Measurements from ENCODE around the gene ANO2. TPM values are rescaled to one million over a fixed set of nuclear protein-coding genes. Genes with fewer than 3 reads are reported as not detected.

Gene ANO2
- total RNA-seq, 1 donor from 2014 or later, result 1.7 TPM

DNA sequence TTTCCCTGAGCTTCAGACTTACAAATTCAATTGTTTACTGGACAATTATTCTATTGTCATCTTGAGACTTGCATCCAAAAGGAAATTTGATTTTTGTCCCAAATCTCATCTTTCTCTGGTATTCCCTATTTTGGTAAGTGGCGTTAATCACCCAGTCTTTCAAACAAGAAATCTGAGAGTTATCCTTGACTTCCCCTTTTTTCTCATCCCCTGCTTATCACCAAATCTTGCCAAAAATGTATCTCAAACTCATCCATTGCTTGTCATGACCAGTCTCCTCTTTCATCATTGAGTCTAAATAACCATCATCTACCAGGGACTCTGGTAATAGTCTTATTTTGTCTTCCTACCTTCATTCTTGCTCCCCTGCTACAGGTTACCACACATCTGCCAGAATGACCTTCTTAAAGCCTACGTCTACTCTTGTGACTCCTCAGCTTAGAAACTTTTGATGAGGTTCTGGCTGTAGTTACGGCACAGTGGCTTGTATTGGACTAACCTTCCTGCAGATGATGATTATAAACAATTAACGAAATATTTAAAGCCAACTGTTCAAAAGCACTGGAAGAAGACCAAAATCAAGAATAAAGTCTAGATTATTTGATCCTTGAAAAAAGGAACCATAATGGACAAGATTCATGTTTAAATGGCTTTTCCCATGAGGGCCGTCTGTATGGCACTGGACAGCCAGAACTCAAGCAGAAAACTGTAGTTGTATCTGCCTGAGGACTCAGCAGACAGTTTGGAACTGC lies 9.0 kb upstream of the ANO2 start:
- TF ChIP-seq, protein P1, sequence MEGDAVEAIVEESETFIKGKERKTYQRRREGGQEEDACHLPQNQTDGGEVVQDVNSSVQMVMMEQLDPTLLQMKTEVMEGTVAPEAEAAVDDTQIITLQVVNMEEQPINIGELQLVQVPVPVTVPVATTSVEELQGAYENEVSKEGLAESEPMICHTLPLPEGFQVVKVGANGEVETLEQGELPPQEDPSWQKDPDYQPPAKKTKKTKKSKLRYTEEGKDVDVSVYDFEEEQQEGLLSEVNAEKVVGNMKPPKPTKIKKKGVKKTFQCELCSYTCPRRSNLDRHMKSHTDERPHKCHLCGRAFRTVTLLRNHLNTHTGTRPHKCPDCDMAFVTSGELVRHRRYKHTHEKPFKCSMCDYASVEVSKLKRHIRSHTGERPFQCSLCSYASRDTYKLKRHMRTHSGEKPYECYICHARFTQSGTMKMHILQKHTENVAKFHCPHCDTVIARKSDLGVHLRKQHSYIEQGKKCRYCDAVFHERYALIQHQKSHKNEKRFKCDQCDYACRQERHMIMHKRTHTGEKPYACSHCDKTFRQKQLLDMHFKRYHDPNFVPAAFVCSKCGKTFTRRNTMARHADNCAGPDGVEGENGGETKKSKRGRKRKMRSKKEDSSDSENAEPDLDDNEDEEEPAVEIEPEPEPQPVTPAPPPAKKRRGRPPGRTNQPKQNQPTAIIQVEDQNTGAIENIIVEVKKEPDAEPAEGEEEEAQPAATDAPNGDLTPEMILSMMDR (conservative IDR thresholded peaks at IDR 0.05; ENCODE audit: low read depth, low read length), result no peak
- no peak overlapping the region for H3K4me3 ChIP-seq (ENCODE audit: low read depth, low read length)
- DNase-seq (ENCODE audit: low read depth), result no peak

DNA sequence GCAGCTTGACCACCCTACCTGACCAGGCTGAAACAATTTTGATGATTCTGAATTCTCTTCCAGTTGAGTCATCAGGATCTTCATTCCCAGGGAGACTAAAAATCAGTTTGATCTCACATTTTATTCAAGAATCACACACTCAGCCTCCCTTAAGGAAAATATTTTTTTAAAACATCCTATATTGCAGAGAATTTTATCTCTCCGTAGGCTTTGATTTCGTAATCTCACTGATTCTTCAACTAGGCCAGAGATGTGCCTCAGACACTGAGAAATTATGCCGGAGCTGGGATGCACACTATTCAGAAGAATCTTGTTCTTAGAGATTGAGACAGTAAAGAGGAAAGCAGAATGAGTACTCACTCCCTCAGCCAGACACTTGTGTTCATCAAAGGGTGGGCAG lies 7.0 kb upstream of the ANO2 start:
- no peak for DNase-seq (ENCODE audit: low read depth)
- TF ChIP-seq, protein P1 (conservative IDR thresholded peaks at IDR 0.05; ENCODE audit: low read depth, low read length), result no peak
- no peak overlapping the region for H3K4me3 ChIP-seq (ENCODE audit: low read depth, low read length)

DNA sequence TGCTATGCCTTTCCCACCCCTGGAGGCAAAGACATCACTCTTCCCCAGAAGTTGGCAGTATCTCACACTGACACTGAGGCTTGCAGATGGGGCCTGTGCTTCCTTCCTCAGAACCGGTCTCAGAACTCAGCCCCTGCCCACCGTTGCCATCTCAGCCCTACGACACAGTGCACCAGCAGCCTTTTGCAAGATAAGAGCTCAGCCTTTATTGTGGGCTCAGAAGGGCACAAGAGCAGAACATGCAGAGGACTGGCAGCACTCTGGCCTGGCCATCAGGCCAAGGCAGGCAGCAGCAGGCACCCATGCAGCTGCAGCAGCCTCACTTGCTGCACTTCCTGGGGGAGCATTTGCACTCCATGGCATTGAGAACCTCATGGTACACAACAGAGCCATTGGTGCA lies 3.6 kb upstream of the ANO2 start:
- TF ChIP-seq, protein P1 (conservative IDR thresholded peaks at IDR 0.05; ENCODE audit: low read depth, low read length), result no peak
- H3K4me3 ChIP-seq (ENCODE audit: low read depth, low read length), result no peak overlapping the region
- no peak for DNase-seq (ENCODE audit: low read depth)

DNA sequence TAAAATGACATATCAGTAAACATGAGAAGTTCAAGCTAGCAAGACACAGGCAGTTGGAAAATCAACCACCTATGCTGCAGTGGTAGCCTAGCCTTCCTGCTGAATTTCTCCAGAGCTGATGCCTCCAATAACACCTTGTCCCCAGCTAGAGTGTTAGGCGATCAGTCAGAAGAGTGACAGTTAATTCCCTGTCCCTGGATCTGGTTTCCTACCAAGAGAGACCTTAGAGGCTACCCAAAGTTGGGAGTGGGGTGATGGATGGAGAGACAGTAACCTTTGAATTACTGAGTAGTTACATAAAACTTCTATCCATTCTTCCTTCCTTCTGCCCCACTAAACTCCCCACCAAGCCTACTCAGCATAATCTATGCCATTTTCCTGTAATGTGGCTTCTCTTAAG lies 1.9 kb upstream of the ANO2 start:
- TF ChIP-seq, protein P1 (conservative IDR thresholded peaks at IDR 0.05; ENCODE audit: low read depth, low read length), result no peak
- no peak for DNase-seq (ENCODE audit: low read depth)
- H3K4me3 ChIP-seq (ENCODE audit: low read depth, low read length), result no peak overlapping the region

DNA sequence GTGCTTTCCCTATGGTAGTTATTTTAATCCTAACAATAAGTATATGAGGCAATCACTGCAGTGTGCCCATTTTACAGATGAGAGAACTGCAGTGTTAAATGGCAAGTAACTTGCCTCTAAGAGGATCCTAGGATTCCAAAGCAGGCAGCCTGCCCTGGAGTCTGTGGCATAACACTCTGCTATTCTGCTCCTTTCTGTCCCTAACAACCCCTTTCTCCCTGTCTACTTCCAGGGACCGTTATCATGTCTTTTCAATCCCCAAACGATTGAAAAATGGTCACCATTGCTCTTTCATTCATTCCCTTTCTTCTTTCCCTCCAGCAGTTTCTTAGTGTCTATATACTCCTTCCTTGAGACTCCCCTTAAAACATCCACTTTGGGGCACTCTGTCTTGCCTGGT lies 1.3 kb upstream of the ANO2 start:
- TF ChIP-seq, protein P1 (conservative IDR thresholded peaks at IDR 0.05; ENCODE audit: low read depth, low read length), result no peak
- DNase-seq (ENCODE audit: low read depth), result no peak
- no peak overlapping the region for H3K4me3 ChIP-seq (ENCODE audit: low read depth, low read length)

DNA sequence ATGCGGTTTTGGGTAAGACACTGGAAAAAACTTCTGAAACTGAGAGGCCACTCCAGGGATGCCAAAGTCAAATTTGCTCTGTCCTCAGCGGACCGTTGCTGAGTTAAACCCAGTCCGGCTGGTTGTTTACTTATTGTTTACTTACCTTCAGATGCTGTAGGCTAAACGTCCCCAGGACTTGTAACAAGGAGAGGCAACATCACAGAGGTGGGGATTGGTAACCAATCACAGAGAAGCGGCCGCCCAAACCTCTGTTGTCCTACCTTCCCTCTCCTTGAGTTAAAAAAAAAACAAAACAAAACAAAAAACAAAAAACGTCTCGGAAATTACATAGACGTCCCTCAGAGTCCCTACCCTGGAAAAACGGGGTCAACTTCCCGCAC lies 380 bp downstream of the ANO2 start:
- no peak for DNase-seq (ENCODE audit: low read depth)
- TF ChIP-seq, protein P1 (conservative IDR thresholded peaks at IDR 0.05; ENCODE audit: low read depth, low read length), result no peak
- peak overlapping the region; percentile 11 for H3K4me3 ChIP-seq (ENCODE audit: low read depth, low read length)

DNA sequence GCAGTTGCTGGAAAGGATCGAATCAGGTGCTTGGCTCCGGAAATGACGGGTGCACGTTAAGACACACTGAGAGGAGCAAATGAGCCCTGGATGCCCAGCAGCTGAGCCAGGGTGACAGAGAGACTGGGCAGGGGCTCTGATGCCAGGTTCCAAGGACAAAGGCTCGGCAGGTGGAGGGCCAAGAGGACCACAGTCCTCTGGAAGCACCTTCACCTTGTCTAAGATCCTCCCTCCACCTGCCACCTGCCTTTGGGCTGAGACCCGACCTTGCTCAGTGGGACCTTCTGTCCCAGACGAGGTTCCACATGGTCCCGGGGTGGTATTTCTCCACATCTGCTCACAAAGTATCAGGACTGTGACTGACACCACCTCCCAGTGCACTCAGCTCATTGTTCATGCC lies 1.0 kb downstream of the ANO2 start:
- no peak for DNase-seq (ENCODE audit: low read depth)
- H3K4me3 ChIP-seq (ENCODE audit: low read depth, low read length), result no peak overlapping the region
- TF ChIP-seq, protein P1 (conservative IDR thresholded peaks at IDR 0.05; ENCODE audit: low read depth, low read length), result no peak

All from epithelial cell of proximal tubule (primary cell).